Fibroblast of lung (primary cell): ENCODE data around the gene SYT7. TPM values are rescaled to one million over a fixed set of nuclear protein-coding genes. Genes with fewer than 3 reads are reported as not detected.

Experiments
- DNase-seq, 2 donors: peaks; one replicate each; pipeline versions ENCODE4 v3.0.0 to v3.0.0-alpha.2; 2010; ENCODE audit warnings: low read depth in 2 of 2
- H2AFZ ChIP-seq: 2 replicates; pipeline ENCODE4 v1.5.1; 2012; ENCODE audit warnings: low read length, control low read depth, inconsistent platforms
- H3K27ac ChIP-seq: 2 replicates; pipeline ENCODE4 v1.5.1; 2011; ENCODE audit warnings: low read length, control low read depth; ENCODE audit not compliant: insufficient read depth
- H3K27me3 ChIP-seq: 2 replicates; pipeline ENCODE4 v1.5.1; 2011; ENCODE audit warnings: mild to moderate bottlenecking, low read length; ENCODE audit not compliant: control insufficient read depth, insufficient read depth
- H3K36me3 ChIP-seq: 2 replicates; pipeline ENCODE4 v1.5.1; 2011; ENCODE audit warnings: low read length; ENCODE audit not compliant: control insufficient read depth, insufficient read depth
- H3K4me1 ChIP-seq: 2 replicates; pipeline ENCODE4 v1.5.1; 2011; ENCODE audit warnings: low read length; ENCODE audit not compliant: control insufficient read depth, insufficient read depth; ENCODE audit errors: extremely low read depth
- H3K4me2 ChIP-seq: 2 replicates; pipeline ENCODE4 v1.5.1; 2011; ENCODE audit warnings: low read length, control low read depth; ENCODE audit not compliant: insufficient read depth; ENCODE audit errors: extremely low read depth
- H3K4me3 ChIP-seq, 4 experiments: fragments of 200-600 bp in 1 of 4; sonication (generic) in 1 of 4; replicated peaks in 1 of 4; 2 replicates each; pipeline ENCODE4 v1.5.1; 2011 to 2016; ENCODE audit warnings: low read length in 4 of 4, low read depth in 3 of 4, mild to moderate bottlenecking in 3 of 4, control low read depth in 2 of 4, inconsistent platforms in 1 of 4, mixed read lengths in 1 of 4; ENCODE audit not compliant: insufficient read depth in 1 of 4; ENCODE audit errors: control extremely low read depth in 1 of 4
- H3K79me2 ChIP-seq: 2 replicates; pipeline ENCODE4 v1.5.1; 2012; ENCODE audit warnings: mild to moderate bottlenecking, low read length, inconsistent platforms; ENCODE audit not compliant: control insufficient read depth, insufficient read depth
- H3K9ac ChIP-seq: 2 replicates; pipeline ENCODE4 v1.5.1; 2011; ENCODE audit warnings: mild to moderate bottlenecking, low read length, control low read depth; ENCODE audit not compliant: insufficient read depth
- H3K9me3 ChIP-seq: 2 replicates; pipeline ENCODE4 v1.5.1; 2012; ENCODE audit warnings: low read depth, low read length; ENCODE audit not compliant: control insufficient read depth, insufficient read depth
- H4K20me1 ChIP-seq: 2 replicates; pipeline ENCODE4 v1.5.1; 2011; ENCODE audit warnings: low read length; ENCODE audit not compliant: control insufficient read depth, insufficient read depth; ENCODE audit errors: extremely low read depth
- EZH2 ChIP-seq: IDR thresholded peaks from 2 replicates; pipeline ENCODE4 v1.5.1; 2012; ENCODE audit warnings: low read length, control low read depth, mild to moderate bottlenecking; ENCODE audit errors: missing control alignments
- polyA plus RNA-seq, 2 donors: library from polyadenylated mRNA; depleted of rRNA in 1 of 2; stranded (reverse) in 1 of 2; unstranded in 1 of 2; fragments of >200 nt; gene quantifications; 2 replicates each; pipeline ENCODE4 v1.2.1, GENCODE V29; 2011 to 2012; ENCODE audit warnings: missing spikeins in 1 of 2
- total RNA-seq: library from RNA; depleted of rRNA; stranded (reverse); fragments of >200 nt; gene quantifications from 2 replicates; pipeline ENCODE4 v1.2.1, GENCODE V29; 2014
- TF ChIP-seq, protein P1 (sequence below), 2 donors: IDR thresholded peaks in 1 of 2; conservative IDR thresholded peaks in 1 of 2; 1 replicate in 1 of 2; 2 replicates in 1 of 2; pipeline ENCODE4 v1.5.1; 2011 to 2012; ENCODE audit warnings: low read length in 2 of 2, control low read depth in 1 of 2, inconsistent platforms in 1 of 2, low read depth in 1 of 2, mild to moderate bottlenecking in 1 of 2

SYT7 gene
- total and polyA plus RNA-seq, 2 donors (not counting 1 experiment from before 2014, with no cell fraction given), result 2.5 to 25.9 TPM

DNA sequence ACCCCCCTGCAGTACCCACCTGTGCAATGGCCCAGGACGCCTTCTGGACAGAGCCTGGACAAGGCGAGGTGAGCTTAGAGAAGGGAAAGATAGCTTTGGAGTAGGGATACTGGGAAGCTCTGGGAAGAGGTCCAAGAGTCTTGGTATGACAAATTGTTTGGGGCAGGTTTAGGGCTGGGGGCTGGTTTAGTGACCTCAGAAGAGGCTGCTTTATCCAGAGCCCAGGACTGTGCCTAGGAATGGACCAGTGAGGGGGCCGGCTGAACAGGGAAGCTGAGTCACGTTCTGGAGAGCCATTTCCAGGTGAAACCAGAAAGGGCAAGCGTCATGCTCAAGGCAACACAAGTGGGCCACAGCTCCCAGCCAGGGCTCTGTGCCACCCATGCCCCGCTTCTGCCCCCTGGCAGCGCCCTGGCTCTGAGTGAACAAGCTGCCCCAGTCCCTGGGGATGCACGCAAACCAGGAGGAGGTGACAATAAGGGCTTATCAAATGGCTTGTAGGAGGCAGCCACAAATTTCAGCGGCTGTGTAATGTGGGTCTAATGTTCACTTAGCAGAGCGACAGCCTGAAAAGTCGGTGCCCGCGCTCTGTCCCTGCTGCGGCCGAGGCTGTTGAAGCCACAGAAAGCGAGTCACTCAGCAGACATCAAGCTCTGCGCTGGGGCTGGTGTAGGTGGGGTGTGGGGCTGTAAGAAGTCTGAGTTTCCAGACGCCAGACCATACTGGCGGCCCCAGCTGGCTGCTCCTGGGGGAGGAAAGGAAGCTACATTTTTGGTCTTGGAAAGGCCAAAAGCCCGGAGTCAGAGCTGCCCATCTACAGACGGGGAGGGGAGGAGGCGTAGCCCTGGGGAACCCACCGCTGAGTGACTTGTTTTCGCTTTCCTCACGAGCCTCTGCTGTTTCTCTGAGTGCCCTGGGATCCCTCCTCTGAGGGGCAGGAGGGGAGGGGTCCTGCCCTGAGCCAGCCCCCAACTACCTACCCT is 18.3 kb upstream of the SYT7 start:
- Histone ChIP-seq H3K79me2 (no peaks in the 10 kb centered on the region), H3K4me1 (peaks cover 41% of the 10 kb centered on the region), H3K36me3 (no peaks in the 10 kb centered on the region), H3K27ac (no peak overlapping the region), H3K4me2 (peak overlapping the region; percentile 44), H3K9me3 (no peaks in the 10 kb centered on the region), H4K20me1 (no peaks in the 10 kb centered on the region), H2AFZ (no peak overlapping the region), H3K4me3 (peak overlapping the region in 1 of 4 experiments; percentile 11), H3K9ac (no peak overlapping the region), H3K27me3 (no peaks in the 10 kb centered on the region)
- no peak for TF ChIP-seq EZH2
- TF ChIP-seq, protein P1, sequence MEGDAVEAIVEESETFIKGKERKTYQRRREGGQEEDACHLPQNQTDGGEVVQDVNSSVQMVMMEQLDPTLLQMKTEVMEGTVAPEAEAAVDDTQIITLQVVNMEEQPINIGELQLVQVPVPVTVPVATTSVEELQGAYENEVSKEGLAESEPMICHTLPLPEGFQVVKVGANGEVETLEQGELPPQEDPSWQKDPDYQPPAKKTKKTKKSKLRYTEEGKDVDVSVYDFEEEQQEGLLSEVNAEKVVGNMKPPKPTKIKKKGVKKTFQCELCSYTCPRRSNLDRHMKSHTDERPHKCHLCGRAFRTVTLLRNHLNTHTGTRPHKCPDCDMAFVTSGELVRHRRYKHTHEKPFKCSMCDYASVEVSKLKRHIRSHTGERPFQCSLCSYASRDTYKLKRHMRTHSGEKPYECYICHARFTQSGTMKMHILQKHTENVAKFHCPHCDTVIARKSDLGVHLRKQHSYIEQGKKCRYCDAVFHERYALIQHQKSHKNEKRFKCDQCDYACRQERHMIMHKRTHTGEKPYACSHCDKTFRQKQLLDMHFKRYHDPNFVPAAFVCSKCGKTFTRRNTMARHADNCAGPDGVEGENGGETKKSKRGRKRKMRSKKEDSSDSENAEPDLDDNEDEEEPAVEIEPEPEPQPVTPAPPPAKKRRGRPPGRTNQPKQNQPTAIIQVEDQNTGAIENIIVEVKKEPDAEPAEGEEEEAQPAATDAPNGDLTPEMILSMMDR (conservative IDR thresholded peaks at IDR 0.05 in 1 of 2, IDR thresholded peaks at IDR 0.05 in 1 of 2; ENCODE audit: low read depth in 1 of 2, low read length in 2 of 2), result no peak
- peak; percentile 81 to 91 for DNase-seq

DNA sequence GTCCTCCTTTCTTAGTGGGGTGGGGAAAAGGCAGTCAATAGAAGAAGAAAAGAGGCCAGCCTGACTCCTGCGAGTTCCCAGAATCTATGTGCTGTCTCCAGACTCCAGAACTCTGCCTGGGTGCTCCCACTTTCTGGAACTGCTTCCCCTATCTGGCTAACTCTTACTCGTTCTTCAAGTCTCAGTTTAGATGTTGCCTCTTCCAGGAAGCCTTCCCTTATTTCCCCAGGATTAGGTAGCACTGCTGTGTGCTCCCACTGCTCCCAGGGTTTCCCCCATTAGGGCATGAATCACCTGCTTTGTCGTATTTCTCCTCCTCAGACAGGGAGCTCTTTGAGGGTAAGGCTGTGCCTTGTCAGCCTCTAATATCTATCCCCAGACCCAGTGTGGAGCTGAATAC is 17.5 kb upstream of the SYT7 start:
- Histone ChIP-seq H3K9ac (no peak overlapping the region), H3K4me3 (no peak overlapping the region), H2AFZ (no peak overlapping the region), H4K20me1 (no peaks in the 10 kb centered on the region), H3K27ac (no peak overlapping the region), H3K9me3 (no peaks in the 10 kb centered on the region), H3K79me2 (no peaks in the 10 kb centered on the region), H3K4me1 (peaks cover 36% of the 10 kb centered on the region), H3K27me3 (no peaks in the 10 kb centered on the region), H3K36me3 (no peaks in the 10 kb centered on the region), H3K4me2 (no peak overlapping the region)
- peak in 1 of 2 donors; percentile 20 for DNase-seq
- TF ChIP-seq, protein P1 (conservative IDR thresholded peaks at IDR 0.05 in 1 of 2, IDR thresholded peaks at IDR 0.05 in 1 of 2; ENCODE audit: low read depth in 1 of 2, low read length in 2 of 2), result no peak
- TF ChIP-seq EZH2, result no peak

DNA sequence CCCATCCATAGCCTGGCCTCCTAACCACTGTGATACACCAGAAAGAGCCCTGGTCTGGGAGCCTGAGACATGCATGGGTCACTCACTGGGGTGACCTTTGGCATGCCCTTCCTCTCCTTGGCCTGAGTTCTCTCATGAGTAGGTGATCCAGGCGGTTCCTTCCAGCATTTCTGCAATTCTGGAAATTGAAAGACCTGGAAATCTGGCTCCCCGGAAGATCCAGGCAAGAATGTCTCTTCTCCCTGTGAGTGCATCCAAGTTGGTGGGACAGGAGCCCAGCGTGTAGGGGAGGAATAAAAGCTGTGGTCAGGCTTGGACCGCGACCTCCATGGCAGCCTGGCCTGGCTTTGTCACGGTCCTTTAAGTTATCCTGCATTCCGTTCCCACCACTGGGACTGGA is 16.1 kb upstream of the SYT7 start:
- Histone ChIP-seq H3K79me2 (no peaks in the 10 kb centered on the region), H3K4me2 (no peak overlapping the region), H4K20me1 (no peaks in the 10 kb centered on the region), H3K4me3 (no peak overlapping the region), H3K9me3 (no peaks in the 10 kb centered on the region), H3K9ac (no peak overlapping the region), H2AFZ (no peak overlapping the region), H3K27me3 (peaks cover 7% of the 10 kb centered on the region), H3K36me3 (no peaks in the 10 kb centered on the region), H3K27ac (no peak overlapping the region), H3K4me1 (peaks cover 23% of the 10 kb centered on the region)
- DNase-seq, result peak in 1 of 2 donors; percentile 18
- TF ChIP-seq, protein P1 (conservative IDR thresholded peaks at IDR 0.05 in 1 of 2, IDR thresholded peaks at IDR 0.05 in 1 of 2; ENCODE audit: low read depth in 1 of 2, low read length in 2 of 2), result no peak
- TF ChIP-seq EZH2, result no peak
